Testis (tissue), 3 donors: ENCODE results near the gene GDF9. TPM values are rescaled to one million over a fixed set of nuclear protein-coding genes. Genes with fewer than 3 reads are reported as not detected.

ENCODE experiments used
- DNase-seq: peaks from one replicate; pipeline ENCODE4 v3.0.0-alpha.2; 2019
- H3K27ac ChIP-seq, 2 donors: fragments of 200-600 bp; sonication (generic); one replicate each; pipeline ENCODE4 v1.5.1; 2019
- H3K27me3 ChIP-seq: fragments of 200-600 bp; sonication (generic); one replicate; pipeline ENCODE4 v1.5.1; 2019
- H3K36me3 ChIP-seq: fragments of 200-600 bp; sonication (generic); one replicate; pipeline ENCODE4 v1.5.1; 2017; ENCODE audit warnings: low read depth; ENCODE audit errors: missing control alignments
- H3K4me1 ChIP-seq: fragments of 200-600 bp; sonication (generic); one replicate; pipeline ENCODE4 v1.5.1; 2019
- H3K4me3 ChIP-seq, 2 donors: fragments of 200-600 bp; sonication (generic); one replicate each; pipeline ENCODE4 v1.5.1; 2017 to 2019
- H3K9me3 ChIP-seq: fragments of 200-600 bp; sonication (generic); one replicate; pipeline ENCODE4 v1.5.1; 2017
- POLR2A ChIP-seq: fragments of 450-650 bp; IDR thresholded peaks from one replicate; pipeline ENCODE4 v1.6.1; 2017; ENCODE audit warnings: antibody characterized with exemption, mild to moderate bottlenecking, moderate library complexity
- WGBS, 2 donors: methylation state at CpG; one replicate each; pipeline ENCODE4 v1.1.5; 2018; 5-methylcytosine and 5-hydroxymethylcytosine counted together
- intact Hi-C: fragments of 100-400 bp; cut with DNase I; formaldehyde crosslinking; loops from one replicate; pipeline ENCODE4 v1.15.1; 2023; ENCODE audit warnings: low total_unique reads
- polyA plus RNA-seq: library from polyadenylated mRNA; stranded (reverse); fragments of 350-450 nt; fragmentation: Illumina TruSeq; extraction: RNeasy Lipid Tissue Mini Kit (QIAGEN cat#74804); gene quantifications from one replicate; pipeline ENCODE4 v1.2.3, GENCODE V29; 2014; ENCODE audit warnings: low read depth, low replicate concordance; ENCODE audit not compliant: insufficient read depth
- total RNA-seq, 2 donors: library from RNA; depleted of rRNA; stranded (reverse); fragments of >200 nt; gene quantifications; one replicate each; pipeline ENCODE4 v1.2.3, GENCODE V29; 2016
- TF ChIP-seq, protein P1 (sequence below), 3 experiments: fragments of 450-650 bp in 2 of 3; fragments of 200-600 bp in 1 of 3; sonication (generic) in 1 of 3; IDR thresholded peaks; one replicate each; pipeline ENCODE4 v1.5.1; 2016 to 2019; ENCODE audit warnings: antibody characterized with exemption in 3 of 3, mild to moderate bottlenecking in 2 of 3, moderate library complexity in 1 of 3

Gene GDF9
- total and polyA plus RNA-seq, 3 donors from 2014 or later: 5.7 to 14.2 (median 13.5) TPM

DNA sequence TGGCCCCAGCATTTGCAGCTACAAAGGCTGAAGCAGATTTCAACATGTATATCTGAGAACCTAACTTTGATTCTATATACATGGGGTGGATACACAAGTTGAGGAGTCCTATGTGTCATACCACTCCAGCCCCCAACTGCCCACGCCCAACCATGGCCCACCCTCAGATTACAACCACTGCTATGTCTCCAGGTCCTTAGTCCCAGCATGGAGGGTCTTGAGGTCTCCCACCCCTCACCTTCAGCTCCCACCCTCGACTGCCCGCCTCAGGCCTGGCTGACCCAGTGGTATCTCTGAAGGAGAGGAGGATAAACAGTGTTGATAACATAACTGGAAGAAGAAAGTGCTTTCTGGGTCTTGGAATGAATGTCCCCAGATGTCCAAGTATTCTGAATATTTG lies 44.9 kb downstream of the GDF9 start:
- DNase-seq: peak; percentile 5
- Histone ChIP-seq H3K9me3 (no peaks in the 10 kb centered on the region), H3K36me3 (no peaks in the 10 kb centered on the region), H3K4me1 (peaks cover 6% of the 10 kb centered on the region), H3K27ac (no peak overlapping the region), H3K4me3 (no peak overlapping the region), H3K27me3 (no peaks in the 10 kb centered on the region)
- intact Hi-C loops: no loop called here
- TF ChIP-seq, protein P1, sequence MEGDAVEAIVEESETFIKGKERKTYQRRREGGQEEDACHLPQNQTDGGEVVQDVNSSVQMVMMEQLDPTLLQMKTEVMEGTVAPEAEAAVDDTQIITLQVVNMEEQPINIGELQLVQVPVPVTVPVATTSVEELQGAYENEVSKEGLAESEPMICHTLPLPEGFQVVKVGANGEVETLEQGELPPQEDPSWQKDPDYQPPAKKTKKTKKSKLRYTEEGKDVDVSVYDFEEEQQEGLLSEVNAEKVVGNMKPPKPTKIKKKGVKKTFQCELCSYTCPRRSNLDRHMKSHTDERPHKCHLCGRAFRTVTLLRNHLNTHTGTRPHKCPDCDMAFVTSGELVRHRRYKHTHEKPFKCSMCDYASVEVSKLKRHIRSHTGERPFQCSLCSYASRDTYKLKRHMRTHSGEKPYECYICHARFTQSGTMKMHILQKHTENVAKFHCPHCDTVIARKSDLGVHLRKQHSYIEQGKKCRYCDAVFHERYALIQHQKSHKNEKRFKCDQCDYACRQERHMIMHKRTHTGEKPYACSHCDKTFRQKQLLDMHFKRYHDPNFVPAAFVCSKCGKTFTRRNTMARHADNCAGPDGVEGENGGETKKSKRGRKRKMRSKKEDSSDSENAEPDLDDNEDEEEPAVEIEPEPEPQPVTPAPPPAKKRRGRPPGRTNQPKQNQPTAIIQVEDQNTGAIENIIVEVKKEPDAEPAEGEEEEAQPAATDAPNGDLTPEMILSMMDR (IDR thresholded peaks at IDR 0.05): no peak
- no peak for TF ChIP-seq POLR2A
- 92 to 93% methylated on average over 3 of the region's 3 CpGs for WGBS, 2 donors

DNA sequence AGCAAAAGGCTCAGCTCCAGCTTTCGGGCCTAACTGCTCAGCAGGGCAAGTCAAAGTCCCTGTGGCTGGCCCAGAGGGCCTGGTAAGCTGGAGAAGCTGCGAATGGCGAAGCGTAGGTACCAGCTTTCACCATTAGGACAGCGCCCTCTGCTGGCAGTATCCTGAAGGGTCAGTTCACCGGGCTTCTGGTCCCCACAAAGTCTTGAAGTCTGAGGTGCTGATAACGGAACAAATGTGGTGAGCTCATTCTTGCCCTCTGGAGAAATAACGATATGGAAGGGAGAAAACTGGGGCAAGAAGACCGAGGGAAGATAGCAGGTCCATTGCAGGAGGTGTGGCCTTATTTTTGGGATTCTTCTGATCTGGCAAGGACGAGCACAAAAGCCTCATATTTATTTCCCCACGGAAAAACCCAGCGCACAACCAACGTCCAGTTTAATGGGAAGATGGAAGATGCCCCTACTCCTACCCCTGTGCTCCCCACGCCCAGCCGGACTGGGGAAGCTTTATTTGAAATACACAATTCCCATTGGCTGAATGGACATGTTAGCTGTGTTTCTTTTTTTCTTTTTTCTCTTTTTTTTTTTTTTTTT lies 46.0 kb downstream of the GDF9 start:
- WGBS, 2 donors: 10 to 23% methylated on average over 15 of the region's 15 CpGs
- intact Hi-C loops: no loop called here
- TF ChIP-seq, protein P1 (IDR thresholded peaks at IDR 0.05): peak; percentile 92 to 97 (median 96)
- no peak for TF ChIP-seq POLR2A
- Histone ChIP-seq H3K27ac (no peak overlapping the region), H3K27me3 (no peaks in the 10 kb centered on the region), H3K4me3 (peak overlapping the region in 1 of 2 donors; percentile 29), H3K4me1 (peaks cover 6% of the 10 kb centered on the region), H3K9me3 (no peaks in the 10 kb centered on the region), H3K36me3 (no peaks in the 10 kb centered on the region)
- peak; percentile 98 for DNase-seq

DNA sequence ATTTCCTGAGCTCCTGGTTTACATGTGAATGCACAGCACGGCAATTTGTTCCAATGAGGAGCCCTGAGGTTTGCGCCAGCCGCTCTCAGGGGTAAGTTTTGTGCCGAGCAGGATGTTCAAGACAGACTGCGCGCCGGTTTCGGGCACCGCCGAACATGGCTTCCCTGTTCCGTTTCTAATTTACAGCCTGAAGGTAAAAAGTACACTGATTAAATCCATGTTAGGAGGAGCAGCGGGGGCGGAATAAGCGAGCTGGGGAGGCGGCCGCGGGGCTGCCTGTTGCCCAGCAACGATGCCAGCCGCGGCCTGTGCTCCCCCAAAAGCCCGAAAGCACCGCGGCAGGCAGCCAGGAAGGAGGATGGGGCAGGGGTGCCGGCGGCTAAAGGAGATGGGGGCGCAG lies 46.8 kb downstream of the GDF9 start:
- no peaks in the 10 kb centered on the region for H3K27me3 ChIP-seq
- H3K27ac ChIP-seq: no peak overlapping the region
- TF ChIP-seq, protein P1 (IDR thresholded peaks at IDR 0.05): no peak
- TF ChIP-seq POLR2A: no peak
- H3K4me1 ChIP-seq: peaks cover 6% of the 10 kb centered on the region
- no peaks in the 10 kb centered on the region for H3K9me3 ChIP-seq
- intact Hi-C loops: no loop called here
- no peaks in the 10 kb centered on the region for H3K36me3 ChIP-seq
- H3K4me3 ChIP-seq: peak overlapping the region; percentile 29 to 31
- WGBS, 2 donors: 28 to 29% methylated on average over 24 to 26 of the region's 26 CpGs
- DNase-seq: peak; percentile 22

GRCh38 chr5:132817011-132817410 lies 49.3 kb downstream of the GDF9 start:
- Histone ChIP-seq H3K27ac (no peak overlapping the region), H3K27me3 (no peaks in the 10 kb centered on the region), H3K4me1 (no peaks in the 10 kb centered on the region), H3K36me3 (no peaks in the 10 kb centered on the region), H3K4me3 (no peak overlapping the region), H3K9me3 (no peaks in the 10 kb centered on the region)
- DNase-seq: no peak
- 62 to 75% methylated on average over 1 of the region's 1 CpG for WGBS, 2 donors
- intact Hi-C loops: no loop called here
- no peak for TF ChIP-seq POLR2A
- TF ChIP-seq, protein P1 (IDR thresholded peaks at IDR 0.05): no peak

- intact Hi-C loops: no loop called here
- Histone ChIP-seq H3K36me3 (no peaks in the 10 kb centered on the region), H3K27me3 (no peaks in the 10 kb centered on the region), H3K4me3 (no peak overlapping the region), H3K4me1 (no peaks in the 10 kb centered on the region), H3K27ac (no peak overlapping the region), H3K9me3 (no peaks in the 10 kb centered on the region)
- TF ChIP-seq, protein P1 (IDR thresholded peaks at IDR 0.05): no peak
- no peak for TF ChIP-seq POLR2A
- DNase-seq: no peak
Measured at GRCh38 chr5:132816554-132816953, 49.7 kb downstream of the GDF9 start.
